ENCODE results near the gene RHAG. TPM values are rescaled to one million over a fixed set of nuclear protein-coding genes. Genes with fewer than 3 reads are reported as not detected.

The RHAG gene
- total RNA-seq, 1 experiment from 2014 or later: 0.57 TPM

DNA sequence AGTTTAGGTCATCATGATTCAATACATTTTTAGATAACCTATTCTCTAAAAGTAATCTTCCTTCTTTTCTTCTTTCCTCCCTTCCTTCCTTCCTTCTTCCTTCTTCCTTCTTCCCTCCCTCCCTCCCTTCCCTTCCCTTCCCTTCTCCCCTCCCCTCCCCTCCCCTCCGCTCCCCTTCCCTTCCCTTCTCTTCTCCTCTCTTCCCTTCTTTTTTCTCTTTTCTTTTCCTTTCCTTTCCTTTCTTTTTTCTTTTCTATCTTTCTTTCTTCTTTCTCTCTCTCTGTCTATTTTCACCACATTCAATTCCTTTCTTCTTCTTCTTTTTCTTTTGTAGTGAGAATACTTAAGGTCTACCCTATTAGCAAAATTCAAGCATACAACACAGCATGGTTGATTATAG lies 17.3 kb upstream of the RHAG start:
- ChIA-PET RAD21 (ENCODE audit: low non-redundant PET in 1 of 2, low total read pairs in 2 of 2, uncharacterized antibody in 2 of 2, unreplicated experiment in 2 of 2) (no interaction called here), POLR2A (no interaction called here), CTCF (no interaction called here)
- Histone ChIP-seq H3K79me2 (ENCODE audit: insufficient read depth, low read length) (no peaks in the 10 kb centered on the region), H4K20me1 (ENCODE audit: insufficient read depth) (no peaks in the 10 kb centered on the region), H3K9me2 (ENCODE audit: insufficient read depth) (no peaks in the 10 kb centered on the region), H3K4me2 (ENCODE audit: low read length) (no peak overlapping the region), H2AFZ (ENCODE audit: low read depth, low read length, poor library complexity, severe bottlenecking) (no peak overlapping the region), H3K4me3 (replicated peaks in 1 of 2; ENCODE audit: low read depth in 1 of 2, low read length in 2 of 2) (no peak overlapping the region), H3K9me3 (ENCODE audit: control insufficient read depth in 1 of 2, insufficient read depth in 1 of 2, low read depth in 1 of 2, low read length in 2 of 2) (no peaks in the 10 kb centered on the region), H3K27ac (ENCODE audit: low read depth, low read length) (no peak overlapping the region), H3K4me1 (ENCODE audit: control insufficient read depth in 1 of 2, insufficient read depth in 2 of 2, low read length in 2 of 2) (no peaks in the 10 kb centered on the region), H3K36me3 (ENCODE audit: control insufficient read depth in 1 of 2, insufficient read depth in 2 of 2, low read length in 2 of 2) (no peaks in the 10 kb centered on the region), H3K9ac (ENCODE audit: low read length) (no peak overlapping the region), H3K27me3 (ENCODE audit: insufficient read depth, low read length) (no peaks in the 10 kb centered on the region)
- TF ChIP-seq CBX3 (IDR thresholded peaks at IDR 0.05; ENCODE audit: low read depth): no peak
- TF ChIP-seq FOSL1 (IDR thresholded peaks at IDR 0.05; ENCODE audit: low read depth): no peak
- TF ChIP-seq POLR2A (IDR thresholded peaks at IDR 0.05; ENCODE audit: borderline replicate concordance, extremely low read depth, insufficient read depth, insufficient read length): no peak
- TF ChIP-seq SIN3A (IDR thresholded peaks at IDR 0.05; ENCODE audit: low read depth): no peak
- no peak for TF ChIP-seq EZH2 (IDR thresholded peaks at IDR 0.05)
- TF ChIP-seq JUND (IDR thresholded peaks at IDR 0.05): no peak
- TF ChIP-seq, protein P1, sequence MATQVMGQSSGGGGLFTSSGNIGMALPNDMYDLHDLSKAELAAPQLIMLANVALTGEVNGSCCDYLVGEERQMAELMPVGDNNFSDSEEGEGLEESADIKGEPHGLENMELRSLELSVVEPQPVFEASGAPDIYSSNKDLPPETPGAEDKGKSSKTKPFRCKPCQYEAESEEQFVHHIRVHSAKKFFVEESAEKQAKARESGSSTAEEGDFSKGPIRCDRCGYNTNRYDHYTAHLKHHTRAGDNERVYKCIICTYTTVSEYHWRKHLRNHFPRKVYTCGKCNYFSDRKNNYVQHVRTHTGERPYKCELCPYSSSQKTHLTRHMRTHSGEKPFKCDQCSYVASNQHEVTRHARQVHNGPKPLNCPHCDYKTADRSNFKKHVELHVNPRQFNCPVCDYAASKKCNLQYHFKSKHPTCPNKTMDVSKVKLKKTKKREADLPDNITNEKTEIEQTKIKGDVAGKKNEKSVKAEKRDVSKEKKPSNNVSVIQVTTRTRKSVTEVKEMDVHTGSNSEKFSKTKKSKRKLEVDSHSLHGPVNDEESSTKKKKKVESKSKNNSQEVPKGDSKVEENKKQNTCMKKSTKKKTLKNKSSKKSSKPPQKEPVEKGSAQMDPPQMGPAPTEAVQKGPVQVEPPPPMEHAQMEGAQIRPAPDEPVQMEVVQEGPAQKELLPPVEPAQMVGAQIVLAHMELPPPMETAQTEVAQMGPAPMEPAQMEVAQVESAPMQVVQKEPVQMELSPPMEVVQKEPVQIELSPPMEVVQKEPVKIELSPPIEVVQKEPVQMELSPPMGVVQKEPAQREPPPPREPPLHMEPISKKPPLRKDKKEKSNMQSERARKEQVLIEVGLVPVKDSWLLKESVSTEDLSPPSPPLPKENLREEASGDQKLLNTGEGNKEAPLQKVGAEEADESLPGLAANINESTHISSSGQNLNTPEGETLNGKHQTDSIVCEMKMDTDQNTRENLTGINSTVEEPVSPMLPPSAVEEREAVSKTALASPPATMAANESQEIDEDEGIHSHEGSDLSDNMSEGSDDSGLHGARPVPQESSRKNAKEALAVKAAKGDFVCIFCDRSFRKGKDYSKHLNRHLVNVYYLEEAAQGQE (IDR thresholded peaks at IDR 0.05; ENCODE audit: low read depth): no peak
- no peak for DNase-seq (ENCODE audit: low read depth, low spot score)
- ATAC-seq: no peak
- intact Hi-C loops (cut with micrococcal nuclease): no loop called here
- no TSS peak for BruUV-seq (replicated peaks)

DNA sequence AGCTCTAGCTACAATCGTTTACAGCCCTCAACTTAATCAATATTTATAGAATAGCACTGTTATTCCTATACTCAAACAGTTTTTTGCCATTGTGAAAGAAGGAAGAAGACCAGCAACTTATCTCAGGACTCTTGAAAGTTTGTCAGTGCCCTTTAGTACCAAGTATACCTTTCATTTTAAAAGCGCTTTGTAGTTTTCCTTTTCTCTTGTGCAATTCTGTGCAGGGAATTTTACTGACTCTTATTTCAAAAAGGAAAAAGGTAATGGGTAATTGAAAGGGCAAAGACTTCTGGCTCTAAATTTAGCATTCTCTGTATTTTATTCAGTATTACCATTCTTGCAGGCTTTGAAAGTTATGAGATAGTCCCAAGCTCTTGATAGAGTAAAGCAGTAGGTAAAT lies 16.8 kb upstream of the RHAG start:
- no peak for ATAC-seq
- CTCF ChIA-PET: no interaction called here
- intact Hi-C loops (cut with micrococcal nuclease): no loop called here

More for the DNA sequence above, 16.8 kb upstream of the RHAG start:
- no peak for DNase-seq (ENCODE audit: low read depth, low spot score)
- H2AFZ ChIP-seq (ENCODE audit: low read depth, low read length, poor library complexity, severe bottlenecking): no peak overlapping the region
- H3K9ac ChIP-seq (ENCODE audit: low read length): no peak overlapping the region
- no peak overlapping the region for H3K4me2 ChIP-seq (ENCODE audit: low read length)
- no peaks in the 10 kb centered on the region for H3K36me3 ChIP-seq (ENCODE audit: control insufficient read depth in 1 of 2, insufficient read depth in 2 of 2, low read length in 2 of 2)
- H4K20me1 ChIP-seq (ENCODE audit: insufficient read depth): no peaks in the 10 kb centered on the region
- RAD21 ChIA-PET (ENCODE audit: low non-redundant PET in 1 of 2, low total read pairs in 2 of 2, uncharacterized antibody in 2 of 2, unreplicated experiment in 2 of 2): no interaction called here
- POLR2A ChIA-PET: no interaction called here
- H3K9me3 ChIP-seq (ENCODE audit: control insufficient read depth in 1 of 2, insufficient read depth in 1 of 2, low read depth in 1 of 2, low read length in 2 of 2): no peaks in the 10 kb centered on the region
- no TSS peak for BruUV-seq (replicated peaks)
- no peaks in the 10 kb centered on the region for H3K4me1 ChIP-seq (ENCODE audit: control insufficient read depth in 1 of 2, insufficient read depth in 2 of 2, low read length in 2 of 2)
- no peak overlapping the region for H3K27ac ChIP-seq (ENCODE audit: low read depth, low read length)
- H3K79me2 ChIP-seq (ENCODE audit: insufficient read depth, low read length): no peaks in the 10 kb centered on the region
- H3K27me3 ChIP-seq (ENCODE audit: insufficient read depth, low read length): no peaks in the 10 kb centered on the region
- TF ChIP-seq ZBTB33 (IDR thresholded peaks at IDR 0.05; ENCODE audit: extremely low read depth, insufficient replicate concordance, low read length): no peak
- no peak for TF ChIP-seq EZH2 (IDR thresholded peaks at IDR 0.05)
- TF ChIP-seq RAD21 (IDR thresholded peaks at IDR 0.05; ENCODE audit: low read depth): no peak
- no peak for TF ChIP-seq SRF (IDR thresholded peaks at IDR 0.05; ENCODE audit: low read depth)
- no peaks in the 10 kb centered on the region for H3K9me2 ChIP-seq (ENCODE audit: insufficient read depth)
- H3K4me3 ChIP-seq (replicated peaks in 1 of 2; ENCODE audit: low read depth in 1 of 2, low read length in 2 of 2): no peak overlapping the region
